Medulla oblongata (tissue), 1 donor: Measurements from ENCODE around the gene SEBOX.
"Not testable (repeated sequence)": the region's sequence is repeated elsewhere in the genome, so short reads cannot be mapped to it uniquely, and the experiment has no call there.

Source experiments
- DNase-seq: peaks from one replicate; pipeline ENCODE4 v3.0.0-alpha.2; 2015; ENCODE audit errors: extremely low spot score

SEBOX gene

DNA sequence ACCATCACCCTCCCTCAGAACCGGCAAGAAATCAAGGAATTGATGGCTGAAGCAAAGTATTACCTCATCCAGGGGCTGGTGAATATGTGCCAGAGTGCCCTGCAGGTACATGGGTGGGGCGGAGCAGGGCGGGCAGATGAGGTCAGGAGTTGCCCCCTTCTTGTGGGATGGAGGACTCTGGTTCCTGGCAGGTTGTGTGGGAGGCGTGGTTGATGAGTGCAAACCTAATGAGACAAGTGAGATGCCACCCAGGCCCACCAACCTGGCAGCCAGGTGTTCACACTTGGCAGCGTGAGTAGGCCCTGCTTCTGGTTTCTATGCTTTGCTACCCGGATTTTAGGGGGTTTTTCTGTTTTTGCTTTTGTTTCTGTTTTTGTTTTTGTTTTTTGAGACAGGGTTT is 24.6 kb downstream of the SEBOX start:
- no peak for DNase-seq

DNA sequence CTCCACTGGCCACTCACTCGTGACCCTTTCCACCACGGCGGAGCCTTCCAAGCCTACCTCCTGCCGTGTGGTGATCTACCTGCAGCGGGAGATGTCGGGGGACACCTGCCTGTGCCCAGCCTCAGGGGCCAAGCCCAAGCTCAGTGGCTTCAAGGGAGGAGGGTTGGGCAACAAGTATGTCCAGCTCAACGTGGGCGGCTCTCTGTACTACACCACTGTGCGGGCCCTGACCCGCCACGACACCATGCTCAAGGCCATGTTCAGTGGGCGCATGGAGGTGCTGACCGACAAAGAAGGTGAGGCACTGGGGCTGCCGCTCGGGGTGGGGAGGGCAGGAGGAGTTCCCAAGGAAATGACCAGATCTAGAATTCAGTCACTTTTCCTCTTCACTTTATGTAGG is 25.6 kb downstream of the SEBOX start:
- DNase-seq = no peak

DNA sequence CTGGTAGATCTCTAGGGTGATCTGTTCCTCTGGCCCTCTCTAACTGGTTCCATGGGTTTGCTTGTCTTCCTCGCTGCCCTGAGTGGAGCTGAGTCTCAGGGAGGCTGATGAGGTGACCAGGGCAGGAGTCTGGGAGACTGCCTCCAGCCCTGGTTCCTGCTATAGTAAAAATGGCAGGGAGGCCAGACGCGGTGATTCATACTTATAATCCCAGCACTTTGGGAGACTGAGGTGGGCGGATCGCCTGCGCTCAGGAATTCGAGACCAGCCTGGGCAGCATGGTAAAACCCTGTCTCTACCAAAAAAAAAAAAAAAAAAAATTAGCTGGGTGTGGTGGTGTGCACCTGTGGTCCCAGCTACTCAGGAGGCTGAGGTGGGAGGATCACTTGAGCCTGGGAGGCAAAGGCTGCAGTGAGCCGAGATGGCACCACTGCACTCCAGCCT is 26.2 kb downstream of the SEBOX start:
- DNase-seq = not testable (repeated sequence)

DNA sequence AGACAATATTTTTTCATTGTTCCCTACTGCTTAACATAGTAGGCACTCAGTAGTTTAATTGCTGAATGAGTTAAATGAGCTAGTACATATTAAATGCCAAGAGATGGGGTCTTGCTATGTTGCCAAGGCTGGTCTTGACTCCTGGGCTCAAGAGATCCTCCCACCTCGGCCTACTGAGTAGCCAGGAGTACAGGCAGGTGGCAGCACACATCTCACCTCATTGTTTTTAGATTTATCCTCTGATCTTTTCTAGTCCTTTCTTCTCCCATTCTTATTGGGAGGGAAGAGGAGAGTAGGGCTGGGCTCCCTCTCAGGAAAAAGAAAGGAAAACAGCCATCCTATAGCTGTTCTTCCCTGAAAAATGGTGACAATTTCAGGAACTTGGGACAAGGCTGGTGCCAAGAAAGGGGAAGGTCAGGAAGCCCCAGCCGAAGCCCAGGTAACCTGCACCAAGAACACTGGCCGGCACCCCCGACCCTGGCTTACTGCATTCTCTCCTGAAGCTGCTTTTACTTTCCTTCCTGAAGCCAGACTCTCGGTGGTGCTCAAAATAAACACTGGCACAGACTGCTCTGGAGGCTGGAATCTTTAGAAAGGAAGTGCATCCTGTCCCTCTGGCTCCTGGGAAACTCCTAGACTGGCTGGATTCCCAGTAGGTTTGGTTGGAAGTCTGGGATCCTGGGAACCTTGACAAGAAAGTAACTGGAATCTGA is 26.8 kb downstream of the SEBOX start:
- DNase-seq = no peak

DNA sequence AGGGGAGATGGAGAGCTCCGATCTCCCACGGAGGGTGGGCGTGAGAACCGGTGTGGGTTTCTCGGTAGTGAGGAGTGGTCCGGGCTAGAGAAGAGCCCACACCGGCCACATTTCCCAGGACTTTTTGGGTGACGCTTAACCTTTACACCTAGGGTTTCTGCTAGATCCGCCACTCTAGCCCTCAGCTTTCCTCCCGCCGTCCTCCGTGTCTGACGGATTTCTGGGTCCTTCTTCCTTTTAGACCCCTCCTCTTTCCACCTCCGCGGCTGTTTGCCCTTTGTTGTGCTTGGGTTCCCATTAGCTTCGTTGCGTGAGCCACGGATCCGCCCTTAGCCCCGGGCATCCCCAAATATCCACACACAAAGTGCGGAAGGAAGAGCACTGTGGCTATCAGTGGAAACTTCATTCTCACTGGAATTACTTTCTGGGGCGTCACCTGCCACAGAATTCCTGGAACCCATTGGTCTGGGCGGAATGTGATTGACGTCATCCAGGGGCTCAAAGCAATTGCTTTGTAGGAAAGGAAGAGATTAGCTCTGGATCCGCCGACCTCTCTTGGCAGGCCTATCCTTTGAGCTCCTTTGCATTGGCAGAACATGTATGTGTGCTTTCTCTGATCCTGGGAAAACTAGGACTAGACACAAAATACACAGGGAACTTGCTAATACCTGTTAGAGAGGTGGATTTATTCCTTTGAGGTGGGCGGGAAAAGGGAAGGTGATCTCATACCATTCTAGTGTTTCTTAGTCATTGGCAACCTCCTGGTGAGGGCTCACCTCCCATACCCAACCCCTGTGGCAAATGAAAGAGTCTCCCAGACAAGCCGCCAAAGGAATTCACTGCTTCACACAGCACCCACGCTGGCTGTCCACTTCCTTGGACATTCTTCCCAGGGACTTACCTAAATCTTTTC is 28.8 kb downstream of the SEBOX start:
- DNase-seq = peak; percentile 36

DNA sequence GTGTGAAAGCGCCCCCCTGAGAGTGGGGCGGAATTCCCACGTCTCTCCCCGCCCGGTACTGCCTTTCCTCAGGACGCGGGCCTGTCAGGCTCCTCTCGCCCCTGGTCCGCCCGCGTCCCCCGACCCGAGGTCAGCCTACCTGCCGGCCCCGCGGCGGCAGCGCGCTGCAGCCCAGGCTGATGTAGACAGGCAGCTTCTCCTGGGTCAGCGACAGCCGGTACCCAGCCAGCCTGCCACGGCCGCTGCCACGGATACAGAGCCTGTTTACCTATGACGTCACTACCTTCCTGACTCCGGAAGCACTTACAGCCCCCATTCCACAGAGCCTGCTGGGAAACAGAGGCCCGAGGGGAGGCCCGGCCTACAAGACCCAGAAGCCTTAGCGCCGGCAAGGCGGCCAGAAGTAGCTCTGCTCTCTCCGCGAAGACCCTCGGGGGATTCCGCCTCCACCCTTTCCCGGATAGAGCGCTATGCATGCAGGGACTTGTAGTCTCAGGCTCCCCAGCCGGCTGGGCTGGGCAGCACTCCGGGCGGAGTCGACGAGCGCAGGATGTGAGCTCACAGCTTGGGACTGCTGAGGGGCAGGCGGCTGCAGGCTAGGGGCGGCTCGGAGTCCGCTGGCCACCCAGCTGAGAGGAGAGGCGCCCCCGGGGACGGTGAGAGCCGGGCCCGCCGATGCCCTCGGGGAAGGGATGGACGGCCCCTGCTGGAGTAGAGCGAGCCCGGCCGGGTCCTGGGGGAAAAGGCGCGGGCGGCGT is 29.6 kb downstream of the SEBOX start, which contains the start of the genes IFT20 and TNFAIP1:
IFT20 (minus strand) TSS at position 272 of the 758 bp plus-strand sequence. CDS start 3,487 bp downstream, outside the sequence.
TNFAIP1 (plus strand) TSS at position 561 of the 758 bp plus-strand sequence. CDS start 3,761 bp downstream, outside the sequence.
- DNase-seq = peak; percentile 100

DNA sequence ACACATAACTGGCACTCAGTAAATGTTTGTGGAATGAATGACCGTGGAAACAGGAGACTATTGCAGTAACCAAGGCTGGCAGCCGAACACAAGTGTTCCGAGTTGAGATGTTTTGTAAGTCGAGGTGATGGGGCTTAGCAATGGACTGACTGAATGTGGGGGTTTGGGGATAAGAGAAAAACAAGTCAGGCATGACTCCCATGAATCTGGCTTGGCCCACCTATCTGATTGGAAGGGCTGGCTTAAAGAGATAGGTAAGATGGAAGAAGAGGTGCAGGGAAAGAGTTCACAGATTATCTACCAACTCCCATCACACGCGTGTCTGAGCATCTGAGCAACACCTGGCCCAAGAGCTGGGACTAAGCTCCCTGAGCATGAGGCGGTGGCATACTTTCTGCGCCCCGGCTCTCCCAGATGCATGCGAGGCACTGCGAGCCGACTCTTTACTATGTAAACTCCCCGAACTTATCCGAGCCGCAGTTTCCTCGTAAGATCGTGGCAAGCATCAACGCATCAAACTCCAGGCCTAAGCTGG is 30.3 kb downstream of the SEBOX start:
- DNase-seq = no peak

DNA sequence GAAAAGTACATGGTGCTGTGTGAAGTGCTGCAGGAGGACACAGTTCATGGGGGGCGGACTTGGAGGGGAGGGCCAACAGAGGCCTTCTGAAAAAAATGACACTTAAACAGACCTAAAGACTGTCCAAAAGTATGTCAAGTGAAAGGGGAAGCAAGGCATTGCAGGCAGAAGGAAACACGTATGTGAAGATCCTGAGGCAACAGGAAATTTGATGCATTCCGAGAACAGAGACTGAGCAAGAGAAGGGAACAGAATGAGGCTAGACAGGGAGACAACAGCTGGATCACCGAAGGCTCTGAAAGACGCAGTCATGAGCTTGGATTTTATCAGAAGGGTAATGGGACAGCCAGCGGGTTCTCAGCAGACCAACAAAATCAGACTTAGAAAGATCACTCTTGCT is 30.8 kb downstream of the SEBOX start:
- DNase-seq = peak; percentile 15

DNA sequence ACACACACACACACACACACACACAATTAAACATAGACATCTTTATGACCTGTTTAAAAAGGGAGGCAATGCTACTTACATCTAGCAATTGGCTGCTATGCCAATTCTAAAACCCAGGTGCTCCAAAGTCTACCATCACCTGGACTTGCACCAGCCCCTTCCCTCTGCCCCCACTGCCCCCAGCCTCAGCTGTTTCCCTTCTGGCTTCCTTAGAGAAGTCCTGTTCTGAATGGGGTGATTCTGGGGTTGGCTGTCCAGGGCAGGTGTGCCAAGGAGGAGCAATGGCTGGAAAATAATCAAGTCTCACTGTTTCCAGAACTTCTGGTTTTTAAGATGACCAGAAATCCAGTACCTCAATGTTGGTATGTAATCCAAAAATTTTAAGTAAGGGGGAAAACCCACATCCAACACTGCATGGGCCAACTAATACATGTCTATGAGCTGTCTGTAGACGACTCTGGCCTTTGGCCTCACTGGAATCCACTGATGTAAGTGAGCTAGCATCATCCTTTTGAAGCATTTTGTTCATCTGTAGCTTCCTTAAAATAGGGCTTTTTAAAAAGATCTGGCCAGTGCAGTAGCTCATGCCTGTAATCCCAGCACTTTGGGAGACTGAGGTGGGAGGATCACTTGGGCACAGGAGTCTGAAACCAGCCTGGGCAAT is 31.8 kb downstream of the SEBOX start:
- DNase-seq = no peak

DNA sequence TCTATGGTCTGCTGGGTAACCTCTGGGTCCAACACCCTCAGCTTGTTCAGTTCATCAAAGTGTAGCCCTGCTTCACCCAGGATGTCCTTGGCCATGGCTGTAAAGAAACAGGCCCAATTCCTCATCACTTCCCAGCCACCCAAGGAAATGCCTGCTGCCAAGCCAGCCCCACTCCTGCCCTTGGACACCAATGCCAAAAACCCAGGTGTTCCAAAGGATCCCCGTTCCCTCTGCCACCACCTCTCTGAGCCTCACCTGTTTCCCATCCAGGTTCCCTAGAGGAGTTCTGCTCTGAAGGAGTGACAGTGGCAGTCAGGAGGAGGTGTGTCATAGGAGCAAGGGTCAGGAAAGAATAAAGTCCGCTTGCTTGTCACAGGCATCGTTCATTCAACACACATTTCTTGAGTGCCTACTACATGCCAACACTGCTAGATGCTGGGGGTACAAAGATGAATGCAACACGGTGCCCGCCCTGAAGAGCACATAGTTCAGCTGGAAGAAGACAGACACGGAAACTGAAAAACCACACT is 33.0 kb downstream of the SEBOX start:
- no peak for DNase-seq

DNA sequence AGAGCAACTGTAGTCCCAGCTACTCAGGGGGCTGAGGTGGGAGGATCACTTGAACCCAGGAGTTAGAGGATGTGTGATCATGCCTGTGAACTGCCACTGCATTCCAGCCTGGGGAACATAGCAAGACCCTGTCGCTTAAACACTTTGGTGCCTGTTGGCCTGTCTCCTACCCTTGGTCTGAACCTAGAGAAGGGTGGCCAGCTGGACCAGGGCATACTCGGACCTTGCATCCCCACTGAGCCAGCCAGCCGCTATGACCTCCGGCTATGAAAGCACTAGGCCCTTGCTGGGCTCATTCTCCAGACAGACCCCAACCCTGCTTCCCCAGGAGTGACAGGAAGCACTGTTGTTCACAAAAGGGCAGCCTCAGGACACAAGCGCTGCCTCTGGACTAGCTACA is 34.3 kb downstream of the SEBOX start:
- no peak for DNase-seq

DNA sequence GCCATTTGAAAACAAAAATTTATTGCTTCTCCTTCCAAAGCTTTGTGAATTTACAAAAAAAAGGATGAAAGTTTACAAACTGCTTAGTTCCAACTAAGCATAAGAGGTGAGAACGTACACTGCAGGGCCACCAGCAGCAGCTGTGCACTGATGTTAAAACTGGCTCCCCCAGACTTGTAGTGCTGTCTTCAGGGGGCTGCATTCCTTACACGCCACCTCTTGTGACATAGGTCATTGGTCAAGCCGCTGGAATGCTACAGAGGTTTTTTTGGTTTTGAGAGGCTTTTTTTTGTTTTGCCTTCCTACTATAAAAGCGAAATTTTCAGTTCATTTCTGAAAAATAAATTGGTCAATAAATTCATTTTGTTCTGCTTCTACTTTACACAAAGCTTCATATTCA is 36.7 kb downstream of the SEBOX start:
- DNase-seq = no peak

DNA sequence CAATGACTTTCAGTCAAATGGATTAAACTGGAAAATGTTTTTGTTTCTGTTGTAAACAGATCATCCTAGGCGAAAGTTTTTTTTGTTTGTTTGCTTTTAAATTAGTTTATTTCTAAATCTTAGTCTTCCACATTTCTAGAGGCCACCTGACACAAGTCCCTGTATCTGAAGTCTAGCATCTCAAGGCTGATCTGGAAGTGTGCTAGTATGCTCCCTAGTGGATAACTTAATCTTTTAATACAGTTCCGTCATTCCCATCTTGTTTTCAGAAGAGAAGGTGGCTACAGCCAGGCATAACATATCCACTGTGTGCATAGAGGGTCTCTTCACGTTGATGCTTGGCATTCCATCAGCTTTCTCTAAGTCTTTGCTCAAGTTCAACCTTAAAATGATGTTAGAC is 37.3 kb downstream of the SEBOX start:
- DNase-seq = no peak

DNA sequence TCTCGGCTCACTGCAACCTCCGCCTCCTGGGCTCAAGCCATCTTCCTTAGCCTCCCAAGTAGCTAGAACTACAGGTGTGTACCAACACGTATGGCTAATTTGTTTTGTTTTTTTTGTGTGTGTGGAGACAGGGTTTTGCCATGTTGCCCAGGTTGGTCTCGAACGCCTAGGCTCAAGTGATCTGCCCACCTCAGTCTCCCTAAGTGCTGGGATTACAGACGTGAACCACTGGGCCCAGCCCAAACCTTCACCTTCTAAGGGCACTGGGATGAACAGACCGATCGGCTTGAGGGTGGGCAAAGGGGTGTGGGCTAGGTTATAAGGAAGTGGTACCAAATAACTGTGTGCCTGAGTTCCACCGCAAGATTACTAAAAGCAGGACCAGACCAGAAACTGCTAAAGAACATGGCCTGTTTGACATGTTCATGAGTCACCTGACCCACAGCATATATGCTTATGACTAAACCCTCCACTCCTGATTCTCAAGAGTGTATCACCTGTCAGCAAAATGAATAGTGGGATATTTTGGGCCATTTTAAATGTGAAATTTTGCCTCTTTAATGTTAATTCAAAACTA is 37.9 kb downstream of the SEBOX start:
- no peak for DNase-seq

DNA sequence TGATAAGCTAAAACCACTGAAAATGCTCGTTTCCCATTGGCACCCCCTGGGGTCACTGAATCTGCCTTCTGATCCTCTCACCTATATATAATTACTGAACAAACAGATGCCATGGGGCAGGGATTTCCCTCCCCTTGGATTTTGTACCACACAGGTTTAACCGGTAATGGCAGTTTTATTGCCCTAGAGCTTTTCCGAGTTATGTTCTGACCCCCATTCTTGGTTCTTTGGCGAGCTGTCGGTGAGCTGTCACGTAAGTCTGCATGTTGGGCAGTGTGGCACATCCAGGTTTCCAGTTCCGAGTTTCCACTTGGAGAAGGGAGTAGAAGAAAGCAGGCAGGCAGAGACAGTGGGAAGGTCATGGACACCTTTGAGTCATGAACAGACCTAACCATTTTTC is 38.9 kb downstream of the SEBOX start:
- no peak for DNase-seq

DNA sequence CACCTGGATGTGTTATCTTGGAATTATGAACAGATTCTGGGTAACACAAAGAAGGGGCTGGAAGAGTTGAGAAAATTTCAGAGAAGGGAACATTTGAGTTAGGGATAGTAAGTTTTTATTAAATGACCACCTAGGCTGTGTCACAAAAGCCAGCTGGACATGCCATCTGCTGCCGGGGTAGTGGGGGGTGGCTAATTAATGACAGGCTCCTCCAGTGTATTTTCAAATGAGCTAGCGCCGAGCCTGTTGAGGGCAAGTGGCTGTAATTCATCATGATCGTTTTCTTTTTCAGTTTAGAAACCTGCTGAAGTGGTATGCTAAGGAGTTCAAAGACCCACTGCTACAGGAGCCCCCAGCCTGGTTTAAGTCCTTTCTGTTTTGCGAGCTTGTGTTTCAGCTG is 39.8 kb downstream of the SEBOX start:
- DNase-seq = no peak

DNA sequence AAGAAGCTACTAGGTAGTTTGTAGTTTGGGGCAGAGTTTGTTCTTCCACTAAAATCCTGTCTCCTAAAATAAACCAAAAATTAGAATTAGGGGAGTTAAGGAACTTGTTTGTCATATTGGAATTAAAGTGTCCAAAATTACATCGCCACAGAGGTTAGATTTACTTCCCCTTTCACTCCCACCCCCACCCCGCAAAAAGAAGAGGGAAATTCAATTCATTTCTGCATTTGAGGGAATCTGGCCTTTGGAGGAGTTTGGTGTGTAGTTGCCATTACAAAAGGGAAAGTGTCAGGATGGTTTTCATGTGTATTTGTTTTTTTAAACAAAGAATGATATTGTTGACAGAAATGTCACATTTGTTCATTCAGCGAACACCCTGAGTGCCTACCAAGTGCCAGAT is 40.2 kb downstream of the SEBOX start:
- peak; percentile 10 for DNase-seq

DNA sequence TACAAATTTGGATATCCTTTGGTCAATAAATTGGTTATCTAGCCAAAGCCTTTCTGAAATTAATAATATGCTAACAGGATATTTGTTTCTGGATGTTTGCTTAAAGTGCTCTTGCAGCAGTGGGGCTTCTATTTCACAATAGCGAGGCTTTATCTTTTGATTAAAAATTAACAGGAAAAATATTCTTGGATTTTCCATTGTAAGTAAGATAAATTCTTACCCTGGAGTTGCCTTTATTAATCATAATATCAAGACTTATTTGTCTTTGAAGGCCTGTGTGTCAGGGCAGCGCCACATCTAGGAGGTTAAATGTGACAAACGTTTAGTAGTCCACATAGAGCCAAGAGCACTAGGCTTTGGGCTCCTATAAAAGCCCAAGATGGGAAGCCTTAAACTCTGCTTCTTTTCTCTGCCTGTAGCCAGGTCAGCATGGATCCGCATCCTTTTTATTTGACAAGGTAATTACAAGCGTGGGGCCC is 40.7 kb downstream of the SEBOX start:
- no peak for DNase-seq

DNA sequence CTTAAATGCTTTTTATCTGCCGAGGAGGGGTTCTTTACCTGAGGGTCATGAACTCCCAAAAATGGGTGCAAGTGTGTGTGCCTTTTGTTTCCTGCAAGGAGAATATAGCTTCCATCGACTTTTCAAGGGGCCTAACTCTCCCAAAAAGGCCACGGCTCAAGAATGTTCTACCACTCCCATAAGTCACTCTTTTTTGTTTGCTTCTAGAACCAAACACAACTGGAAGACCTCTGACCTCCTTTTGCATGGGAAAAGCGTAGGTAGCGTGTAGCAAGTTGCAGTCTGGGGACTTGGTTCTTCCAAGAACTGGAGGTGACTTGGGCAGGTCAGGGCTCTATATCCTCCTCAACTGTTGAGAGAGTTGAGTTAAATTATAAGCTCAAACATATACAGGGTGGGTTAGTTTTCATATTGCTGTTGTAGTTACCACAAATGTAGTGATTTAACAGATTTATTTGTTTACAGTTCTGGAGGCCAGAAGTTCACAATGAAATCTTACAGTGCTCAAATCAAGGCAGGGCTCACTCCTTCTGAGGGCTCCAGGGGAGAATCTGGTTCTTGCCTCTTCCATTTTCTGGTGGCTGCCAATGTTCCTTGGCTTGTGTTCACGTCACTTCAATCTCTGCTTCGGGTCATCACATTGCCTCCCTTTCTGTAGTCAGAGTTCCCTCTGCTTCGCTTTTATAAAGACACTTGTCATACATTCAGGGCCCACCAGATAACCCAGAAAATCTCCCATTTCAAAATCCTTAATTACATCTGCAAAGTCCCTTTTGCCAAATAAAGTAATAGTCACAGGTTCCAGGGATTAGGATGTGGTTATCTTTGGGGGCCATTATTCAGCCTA is 44.6 kb downstream of the SEBOX start:
- DNase-seq = no peak

DNA sequence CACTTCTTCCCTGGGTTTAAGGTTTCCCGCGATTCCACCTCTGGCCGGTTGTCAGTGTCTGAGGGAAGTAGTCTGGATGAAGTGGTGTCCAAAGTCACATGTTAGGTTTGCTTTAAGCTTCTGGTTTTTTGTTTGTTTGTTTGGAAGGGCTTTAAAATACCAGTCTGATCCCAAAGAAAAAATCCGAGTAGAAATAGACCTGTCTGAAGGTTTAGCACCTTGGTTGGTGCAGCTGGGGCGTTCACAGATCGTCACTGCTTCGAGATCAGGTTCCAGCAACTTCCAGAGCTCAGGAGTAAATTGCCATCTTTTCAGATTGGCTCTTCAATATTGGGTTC is 45.4 kb downstream of the SEBOX start:
- peak; percentile 19 for DNase-seq
